Measurements from ENCODE around the gene IL1RAPL1. TPM values are rescaled to one million over a fixed set of nuclear protein-coding genes. Genes with fewer than 3 reads are reported as not detected.

The IL1RAPL1 gene
- total RNA-seq, 2 donors from 2014 or later: 1.2 to 3.0 TPM

DNA sequence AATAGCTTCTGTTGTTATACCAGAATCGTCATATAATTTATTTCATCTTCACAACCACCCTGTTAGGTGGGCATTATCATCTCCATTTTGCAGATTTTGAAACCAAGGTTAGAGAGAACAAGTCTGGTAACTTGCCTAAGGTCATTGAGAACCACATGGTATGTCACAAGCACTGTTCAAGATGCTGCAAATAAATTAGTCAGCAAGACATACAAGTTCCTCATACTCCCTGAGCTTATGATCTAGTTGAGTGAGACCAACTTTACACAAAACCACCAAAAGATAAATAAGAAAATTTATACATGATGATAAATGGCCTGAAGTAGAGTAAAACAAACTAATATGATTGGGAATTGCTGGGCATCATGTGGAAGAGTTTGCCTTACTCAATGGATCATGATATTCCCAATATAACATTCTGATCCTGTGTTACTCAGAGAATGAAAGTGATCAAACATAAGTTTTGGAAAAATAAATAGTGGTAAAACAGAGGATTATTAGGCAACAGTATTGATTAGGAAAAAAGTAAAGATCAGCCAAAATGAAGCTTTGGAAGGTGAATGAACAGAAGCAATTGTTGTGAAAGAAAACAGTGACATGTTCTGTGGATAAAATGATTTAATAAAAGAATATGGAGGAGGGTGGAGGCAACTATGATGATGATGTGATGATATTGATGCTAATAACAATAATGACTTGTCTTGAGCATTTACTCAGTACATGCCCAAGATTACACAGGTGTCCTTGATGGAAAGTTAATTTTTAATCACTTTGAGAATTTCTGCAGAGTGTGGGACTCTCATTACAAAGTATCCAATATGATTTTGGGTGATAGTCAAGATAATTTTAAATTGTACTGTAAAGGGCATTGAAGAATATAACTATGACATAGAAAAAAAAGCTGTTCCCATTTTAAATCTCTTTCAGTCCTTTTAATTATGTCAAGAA lies 34.1 kb upstream of the IL1RAPL1 start:
- Histone ChIP-seq H3K4me3 (no peak overlapping the region), H3K9me3 (peaks cover 0 to 20% of the 10 kb centered on the region in 2 donors), H3K36me3 (no peaks in the 10 kb centered on the region), H3K27ac (no peak overlapping the region), H3K27me3 (no peaks in the 10 kb centered on the region), H3K4me1 (no peaks in the 10 kb centered on the region)
- TF ChIP-seq, protein P1, sequence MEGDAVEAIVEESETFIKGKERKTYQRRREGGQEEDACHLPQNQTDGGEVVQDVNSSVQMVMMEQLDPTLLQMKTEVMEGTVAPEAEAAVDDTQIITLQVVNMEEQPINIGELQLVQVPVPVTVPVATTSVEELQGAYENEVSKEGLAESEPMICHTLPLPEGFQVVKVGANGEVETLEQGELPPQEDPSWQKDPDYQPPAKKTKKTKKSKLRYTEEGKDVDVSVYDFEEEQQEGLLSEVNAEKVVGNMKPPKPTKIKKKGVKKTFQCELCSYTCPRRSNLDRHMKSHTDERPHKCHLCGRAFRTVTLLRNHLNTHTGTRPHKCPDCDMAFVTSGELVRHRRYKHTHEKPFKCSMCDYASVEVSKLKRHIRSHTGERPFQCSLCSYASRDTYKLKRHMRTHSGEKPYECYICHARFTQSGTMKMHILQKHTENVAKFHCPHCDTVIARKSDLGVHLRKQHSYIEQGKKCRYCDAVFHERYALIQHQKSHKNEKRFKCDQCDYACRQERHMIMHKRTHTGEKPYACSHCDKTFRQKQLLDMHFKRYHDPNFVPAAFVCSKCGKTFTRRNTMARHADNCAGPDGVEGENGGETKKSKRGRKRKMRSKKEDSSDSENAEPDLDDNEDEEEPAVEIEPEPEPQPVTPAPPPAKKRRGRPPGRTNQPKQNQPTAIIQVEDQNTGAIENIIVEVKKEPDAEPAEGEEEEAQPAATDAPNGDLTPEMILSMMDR (IDR thresholded peaks at IDR 0.05): no peak
- no peak for DNase-seq (ENCODE audit: low spot score)

GRCh38 chrX:28576117-28576516 lies 11.1 kb upstream of the IL1RAPL1 start:
- Histone ChIP-seq H3K4me1 (no peaks in the 10 kb centered on the region), H3K36me3 (no peaks in the 10 kb centered on the region), H3K9me3 (no peaks in the 10 kb centered on the region), H3K27me3 (no peaks in the 10 kb centered on the region), H3K27ac (no peak overlapping the region), H3K4me3 (no peak overlapping the region)
- no peak for DNase-seq (ENCODE audit: low spot score)
- TF ChIP-seq, protein P1 (IDR thresholded peaks at IDR 0.05): no peak

GRCh38 chrX:28581522-28581921 lies 5.7 kb upstream of the IL1RAPL1 start:
- TF ChIP-seq, protein P1 (IDR thresholded peaks at IDR 0.05): no peak
- DNase-seq (ENCODE audit: low spot score): no peak
- H3K9me3 ChIP-seq: no peaks in the 10 kb centered on the region
- no peak overlapping the region for H3K27ac ChIP-seq
- H3K4me1 ChIP-seq: no peaks in the 10 kb centered on the region
- no peaks in the 10 kb centered on the region for H3K27me3 ChIP-seq
- no peaks in the 10 kb centered on the region for H3K36me3 ChIP-seq
- H3K4me3 ChIP-seq: no peak overlapping the region

DNA sequence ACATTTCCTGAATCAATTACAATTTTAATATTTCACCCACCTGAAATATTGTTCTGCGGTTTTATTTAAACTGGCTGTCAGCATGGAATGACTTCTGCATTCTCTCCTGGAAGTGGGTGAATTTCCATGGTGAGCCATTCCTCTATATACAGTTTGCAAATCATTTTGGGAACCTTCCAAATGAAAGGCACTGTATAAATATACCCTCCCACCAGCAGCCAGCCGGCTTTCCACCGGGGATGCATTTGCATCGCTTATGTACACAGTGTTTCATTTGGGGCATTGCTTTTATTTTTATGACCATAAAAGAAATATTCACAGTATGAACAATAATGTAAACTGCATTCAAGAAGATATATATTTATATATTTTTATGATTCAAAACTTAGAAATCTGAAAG lies 4.7 kb upstream of the IL1RAPL1 start:
- no peak overlapping the region for H3K4me3 ChIP-seq
- H3K9me3 ChIP-seq: no peaks in the 10 kb centered on the region
- no peak for DNase-seq (ENCODE audit: low spot score)
- H3K4me1 ChIP-seq: no peaks in the 10 kb centered on the region
- no peaks in the 10 kb centered on the region for H3K36me3 ChIP-seq
- TF ChIP-seq, protein P1 (IDR thresholded peaks at IDR 0.05): no peak
- no peaks in the 10 kb centered on the region for H3K27me3 ChIP-seq
- H3K27ac ChIP-seq: no peak overlapping the region

DNA sequence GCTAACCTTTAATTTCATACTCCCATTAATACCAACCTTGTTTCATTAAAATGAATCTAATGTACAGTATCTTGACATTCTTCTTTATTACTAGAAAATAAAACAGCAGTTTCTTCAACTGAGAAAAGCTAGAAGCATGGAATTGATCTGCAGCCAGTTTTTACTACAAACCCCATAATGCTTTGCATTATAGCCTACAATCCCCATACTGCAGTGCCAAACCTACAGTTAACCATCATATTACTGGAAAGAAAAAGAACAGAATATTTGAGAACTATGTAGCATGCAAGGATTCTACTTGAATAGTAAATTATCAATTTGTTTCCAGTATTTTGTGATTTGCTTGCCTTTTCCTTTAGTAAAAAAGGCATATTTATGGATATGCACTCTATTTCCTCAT lies 3.2 kb upstream of the IL1RAPL1 start:
- Histone ChIP-seq H3K9me3 (no peaks in the 10 kb centered on the region), H3K27me3 (no peaks in the 10 kb centered on the region), H3K27ac (no peak overlapping the region), H3K4me3 (no peak overlapping the region), H3K36me3 (no peaks in the 10 kb centered on the region), H3K4me1 (no peaks in the 10 kb centered on the region)
- DNase-seq (ENCODE audit: low spot score): no peak
- TF ChIP-seq, protein P1 (IDR thresholded peaks at IDR 0.05): no peak
